K562 (cell line): ENCODE measurements around the gene ANTKMT. TPM values are rescaled to one million over a fixed set of nuclear protein-coding genes. Genes with fewer than 3 reads are reported as not detected.

Experiments used
- CEBPG ChIP-seq, 3 experiments: fragments of 200-800 bp in 1 of 3; sonication (Bioruptor generic) in 1 of 3; sonication (generic) in 1 of 3; formaldehyde crosslinking in 1 of 3; IDR thresholded peaks in 2 of 3; conservative IDR thresholded peaks in 1 of 3; 2 replicates each; pipeline versions ENCODE4 v1.6.1 to v1.8.0; 2016 to 2022; ENCODE audit warnings: missing compliant biosample characterization in 2 of 3, missing genetic modification characterization in 2 of 3, mild to moderate bottlenecking in 1 of 3, missing genetic modification reagents in 1 of 3
- CHCHD3 ChIP-seq: fragments of 250-450 bp; sonication (Bioruptor Pico); IDR thresholded peaks from 2 replicates; pipeline ENCODE4 v2.1.2; 2022; ENCODE audit warnings: mild to moderate bottlenecking
- DNMT1 ChIP-seq: fragments of 450-650 bp; IDR thresholded peaks from 2 replicates; pipeline ENCODE4 v1.6.1; 2016; ENCODE audit warnings: antibody characterized with exemption, mild to moderate bottlenecking
- ETV1 ChIP-seq: fragments of 450-650 bp; conservative IDR thresholded peaks from 2 replicates; pipeline ENCODE4 v1.6.1; 2016; ENCODE audit warnings: missing genetic modification characterization, control low read depth, low read depth, missing compliant biosample characterization
- GABPA ChIP-seq: fragments of 200-800 bp; sonication (Bioruptor generic); conservative IDR thresholded peaks from 2 replicates; pipeline ENCODE4 v1.6.1; 2016; ENCODE audit warnings: low read depth, missing genetic modification characterization, missing compliant biosample characterization
- GATA2 ChIP-seq: sonication (generic); formaldehyde crosslinking; IDR thresholded peaks from 2 replicates; pipeline ENCODE4 v1.4.0; 2020; ENCODE audit warnings: mild to moderate bottlenecking, missing genetic modification reagents
- HNRNPUL1 ChIP-seq: fragments of 200-400 bp; formaldehyde crosslinking; IDR thresholded peaks from 2 replicates; pipeline ENCODE4 v1.6.1; 2017; ENCODE audit warnings: low read length
- IRF1 ChIP-seq: sonication (generic); formaldehyde crosslinking; IDR thresholded peaks from 2 replicates; pipeline ENCODE4 v1.8.0; 2022; ENCODE audit warnings: missing genetic modification reagents, mild to moderate bottlenecking, borderline replicate concordance
- MAFG ChIP-seq: fragments of 450-650 bp; conservative IDR thresholded peaks from 2 replicates; pipeline ENCODE4 v1.6.1; 2016; ENCODE audit warnings: missing genetic modification characterization, missing compliant biosample characterization
- NFRKB ChIP-seq: fragments of 450-650 bp; IDR thresholded peaks from 2 replicates; pipeline ENCODE4 v1.6.1; 2016; ENCODE audit warnings: low read depth
- PKNOX1 ChIP-seq: fragments of 450-650 bp; IDR thresholded peaks from 2 replicates; pipeline ENCODE4 v1.6.1; 2016
- RBM17 ChIP-seq: fragments of 200-400 bp; formaldehyde crosslinking; IDR thresholded peaks from 2 replicates; pipeline ENCODE4 v1.6.1; 2017; ENCODE audit warnings: low read depth, mild to moderate bottlenecking, low read length, borderline replicate concordance
- RNF2 ChIP-seq: sonication (generic); IDR thresholded peaks from 2 replicates; pipeline ENCODE4 v1.6.1; 2016
- SMARCE1 ChIP-seq: fragments of 450-650 bp; IDR thresholded peaks from 2 replicates; pipeline ENCODE4 v1.7.1; 2016; ENCODE audit warnings: mild to moderate bottlenecking
- TAF15 ChIP-seq: fragments of 200-400 bp; formaldehyde crosslinking; IDR thresholded peaks from 2 replicates; pipeline ENCODE4 v1.6.1; 2017; ENCODE audit warnings: mild to moderate bottlenecking, low read depth, low read length, moderate library complexity
- ZBTB40 ChIP-seq, 2 experiments: fragments of 450-650 bp in 1 of 2; sonication (generic) in 1 of 2; formaldehyde crosslinking in 1 of 2; IDR thresholded peaks; 2 replicates each; pipeline versions ENCODE4 v1.7.1 to v1.9.0; 2016 to 2022; ENCODE audit warnings: inconsistent platforms in 1 of 2, mild to moderate bottlenecking in 1 of 2, missing genetic modification reagents in 1 of 2
- ZNF717 ChIP-seq: fragments of 250-450 bp; sonication (Bioruptor Pico); IDR thresholded peaks from 2 replicates; pipeline ENCODE4 v1.5.0; 2021
- ZNF79 ChIP-seq: fragments of 250-450 bp; sonication (Bioruptor Pico); IDR thresholded peaks from 2 replicates; pipeline ENCODE4 v1.4.0; 2020; ENCODE audit warnings: low read depth, mild to moderate bottlenecking, moderate library complexity
- polyA plus RNA-seq, 8 experiments: library from polyadenylated mRNA; depleted of rRNA in 4 of 8; stranded (reverse) in 5 of 8; unstranded in 3 of 8; fragments of >200 nt; fragmentation: Nextera tagmentation in 2 of 8; fragmentation: Illumina TruSeq in 1 of 8; extraction: Ambion mirVana in 2 of 8; extraction: Trizol in 1 of 8; gene quantifications; 2 replicates each; pipeline versions ENCODE4 v1.2.1 to v1.2.3, GENCODE V29; 2011 to 2014; ENCODE audit warnings: inconsistent platforms in 1 of 8, missing spikeins in 1 of 8
- total RNA-seq, 7 experiments: library from RNA; depleted of rRNA in 6 of 7; stranded (reverse); fragments of >200 nt in 6 of 7; fragmentation: Illumina TruSeq in 2 of 7; extraction: Trizol in 2 of 7; gene quantifications; 2 replicates each; pipeline versions ENCODE4 v1.2.1 to v1.2.3, GENCODE V29; 2011 to 2021; ENCODE audit warnings: low replicate concordance in 1 of 7

ANTKMT gene
- total and polyA plus RNA-seq, 9 of the 15 experiments (the other 6 are each of a cell fraction or from before 2014, with no cell fraction given), result 0.58 to 217 (median 19.1) TPM

DNA sequence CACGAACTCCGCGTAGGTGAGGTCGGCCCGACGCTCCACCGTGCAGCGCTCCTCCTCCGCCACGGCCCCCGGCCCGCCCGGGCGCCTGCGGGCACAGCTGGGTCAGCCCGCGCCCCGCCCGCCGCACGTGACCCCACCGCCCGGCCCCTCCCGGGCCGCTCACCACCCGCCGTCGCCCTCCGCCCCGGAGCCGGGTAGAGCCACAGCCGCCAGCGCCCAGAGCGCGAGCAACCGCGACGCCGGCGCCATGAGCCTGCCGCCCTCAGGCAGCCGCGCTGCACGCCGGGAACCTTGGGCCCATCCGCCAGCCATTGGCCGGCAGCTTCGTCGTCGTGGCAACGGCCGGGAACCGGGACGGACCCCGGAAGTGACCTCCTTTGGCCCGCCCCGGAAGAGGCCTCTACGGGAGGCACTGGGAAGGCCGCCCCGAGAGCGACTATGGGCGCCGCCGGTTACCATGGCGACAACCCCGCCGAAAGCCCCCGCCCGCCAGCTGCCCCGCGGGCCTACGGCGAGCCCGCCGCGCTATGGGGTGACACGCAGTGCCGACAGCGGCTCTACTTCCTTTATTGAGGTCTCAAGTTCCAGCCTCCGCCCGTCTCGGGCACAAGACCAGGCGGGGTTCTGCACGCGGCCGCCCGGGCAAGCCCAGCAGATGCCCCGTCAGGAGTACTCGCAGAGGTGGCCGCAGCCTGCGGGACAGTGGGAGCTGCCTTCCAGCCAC is 36.7 kb upstream of the ANTKMT start, which contains the start of gene JMJD8 (continued):
- peak; percentile 97 for TF ChIP-seq ZBTB40 (IDR thresholded peaks at IDR 0.05)
- TF ChIP-seq ZBTB40 (CRISPR knock-in tag; IDR thresholded peaks at IDR 0.05), result no peak
- TF ChIP-seq CEBPG (CRISPR knock-in tag; IDR thresholded peaks at IDR 0.05), result no peak
- TF ChIP-seq CEBPG (tag; conservative IDR thresholded peaks at IDR 0.05 in 1 of 2, IDR thresholded peaks at IDR 0.05 in 1 of 2), result no peak
- TF ChIP-seq CHCHD3 (CRISPR knock-in tag), result no peak
- peak; percentile 98 for TF ChIP-seq GABPA (tag)
- TF ChIP-seq ETV1 (tag), result peak; percentile 82
- no peak for TF ChIP-seq DNMT1
- TF ChIP-seq MAFG (tag), result no peak
- no peak for TF ChIP-seq NFRKB
- no peak for TF ChIP-seq SMARCE1
- peak; percentile 54; the same call in 1 of the 2 replicates for TF ChIP-seq PKNOX1
- TF ChIP-seq RBM17, result no peak
- no peak for TF ChIP-seq HNRNPUL1
- TF ChIP-seq RNF2, result peak; percentile 48; the same call in 1 of the 2 replicates
- TF ChIP-seq ZNF79 (CRISPR knock-in tag), result no peak
- TF ChIP-seq GATA2 (CRISPR knock-in tag), result no peak
- no peak for TF ChIP-seq ZNF717 (CRISPR knock-in tag)
- TF ChIP-seq IRF1 (CRISPR knock-in tag), result no peak
- no peak for TF ChIP-seq TAF15
